ENCODE data around the gene DVL3. TPM values are rescaled to one million over a fixed set of nuclear protein-coding genes. Genes with fewer than 3 reads are reported as not detected.
A peak's percentile ranks its signal among the peaks of the same experiment; 100 is the strongest.
"Not testable (repeated sequence)": the region's sequence is repeated elsewhere in the genome, so short reads cannot be mapped to it uniquely, and the experiment has no call there.

The DVL3 gene
- total RNA-seq, 2 donors from 2014 or later = 43.5 to 66.1 TPM

DNA sequence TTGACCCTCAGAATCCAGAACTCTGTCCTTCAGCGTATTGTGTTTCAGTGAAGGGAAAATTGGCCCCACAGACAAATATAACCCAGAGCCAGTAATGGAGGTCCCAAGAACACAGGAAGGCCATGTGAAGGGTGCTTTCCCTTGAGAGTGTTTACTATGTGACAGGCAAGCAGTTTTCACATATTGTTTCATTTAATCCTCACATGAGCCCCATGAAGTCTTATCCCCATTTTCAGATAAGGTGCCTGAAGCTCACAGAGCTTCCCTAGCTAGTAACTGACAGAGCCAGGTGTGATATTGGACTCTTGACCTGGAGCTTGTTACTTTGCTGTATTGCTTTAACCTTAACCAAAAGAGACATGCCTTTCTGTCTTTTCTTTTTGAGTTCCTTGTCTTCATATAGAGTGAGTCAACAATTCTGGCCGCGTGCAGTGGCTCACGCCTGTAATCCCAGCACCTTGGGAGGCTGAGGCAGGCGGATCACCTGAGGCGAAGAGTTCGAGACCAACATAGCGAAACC is 9.4 kb upstream of the DVL3 start:
- Histone ChIP-seq H3K4me3 (no peak overlapping the region), H3K27me3 (no peaks in the 10 kb centered on the region), H3K9me3 (no peaks in the 10 kb centered on the region), H3K4me1 (no peaks in the 10 kb centered on the region), H3K27ac (no peak overlapping the region), H3K36me3 (peaks cover 58% of the 10 kb centered on the region)
- TF ChIP-seq, protein P1, sequence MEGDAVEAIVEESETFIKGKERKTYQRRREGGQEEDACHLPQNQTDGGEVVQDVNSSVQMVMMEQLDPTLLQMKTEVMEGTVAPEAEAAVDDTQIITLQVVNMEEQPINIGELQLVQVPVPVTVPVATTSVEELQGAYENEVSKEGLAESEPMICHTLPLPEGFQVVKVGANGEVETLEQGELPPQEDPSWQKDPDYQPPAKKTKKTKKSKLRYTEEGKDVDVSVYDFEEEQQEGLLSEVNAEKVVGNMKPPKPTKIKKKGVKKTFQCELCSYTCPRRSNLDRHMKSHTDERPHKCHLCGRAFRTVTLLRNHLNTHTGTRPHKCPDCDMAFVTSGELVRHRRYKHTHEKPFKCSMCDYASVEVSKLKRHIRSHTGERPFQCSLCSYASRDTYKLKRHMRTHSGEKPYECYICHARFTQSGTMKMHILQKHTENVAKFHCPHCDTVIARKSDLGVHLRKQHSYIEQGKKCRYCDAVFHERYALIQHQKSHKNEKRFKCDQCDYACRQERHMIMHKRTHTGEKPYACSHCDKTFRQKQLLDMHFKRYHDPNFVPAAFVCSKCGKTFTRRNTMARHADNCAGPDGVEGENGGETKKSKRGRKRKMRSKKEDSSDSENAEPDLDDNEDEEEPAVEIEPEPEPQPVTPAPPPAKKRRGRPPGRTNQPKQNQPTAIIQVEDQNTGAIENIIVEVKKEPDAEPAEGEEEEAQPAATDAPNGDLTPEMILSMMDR (IDR thresholded peaks at IDR 0.05) = no peak
- DNase-seq (ENCODE audit: low spot score) = no peak

DNA sequence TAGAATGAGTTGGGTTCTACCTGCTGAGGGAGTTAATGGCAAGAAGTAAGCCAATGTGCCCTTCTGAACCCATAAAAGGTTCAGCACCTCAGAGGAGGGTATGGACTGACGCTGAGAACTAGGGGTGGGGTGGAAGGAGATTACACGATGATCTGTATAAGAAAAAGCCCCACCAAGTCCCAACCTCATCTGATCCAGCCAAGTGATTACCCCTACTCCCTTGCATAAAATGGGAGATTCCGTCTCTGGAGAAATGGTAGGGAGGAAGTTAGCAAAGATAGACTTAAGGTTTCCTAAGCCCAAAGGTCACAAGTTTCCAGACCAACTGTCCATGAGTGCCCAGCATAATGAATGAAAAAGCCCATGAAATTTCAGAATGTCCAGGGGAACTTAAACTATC is 7.1 kb upstream of the DVL3 start:
- TF ChIP-seq, protein P1 (IDR thresholded peaks at IDR 0.05) = no peak
- H3K36me3 ChIP-seq = peaks cover 36% of the 10 kb centered on the region
- no peaks in the 10 kb centered on the region for H3K9me3 ChIP-seq
- DNase-seq (ENCODE audit: low spot score) = no peak
- H3K27me3 ChIP-seq = no peaks in the 10 kb centered on the region
- no peak overlapping the region for H3K4me3 ChIP-seq
- no peaks in the 10 kb centered on the region for H3K4me1 ChIP-seq
- no peak overlapping the region for H3K27ac ChIP-seq

DNA sequence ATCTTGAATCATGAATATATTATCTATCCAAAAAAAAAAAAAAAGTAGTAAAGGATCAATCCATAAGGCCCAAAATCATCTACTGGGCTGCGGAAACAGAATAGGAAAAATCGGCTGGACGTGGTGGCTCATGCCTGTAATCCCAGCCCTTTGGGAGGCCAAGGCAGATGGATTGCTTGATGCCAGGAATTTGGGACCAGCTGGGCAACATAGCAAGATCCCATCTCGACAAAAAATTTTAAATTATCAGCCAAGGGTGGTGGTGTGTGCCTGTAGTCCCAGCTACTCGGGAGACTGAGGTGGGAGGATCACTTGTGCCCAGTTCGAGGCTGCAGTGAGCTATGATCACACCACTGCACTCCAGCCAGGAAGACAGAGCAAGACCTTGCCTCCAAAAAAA is 6.1 kb upstream of the DVL3 start:
- Histone ChIP-seq H3K9me3 (no peaks in the 10 kb centered on the region), H3K27me3 (no peaks in the 10 kb centered on the region), H3K4me1 (peaks cover 0 to 7% of the 10 kb centered on the region in 2 donors), H3K27ac (no peak overlapping the region), H3K4me3 (no peak overlapping the region), H3K36me3 (peaks cover 25% of the 10 kb centered on the region)
- TF ChIP-seq, protein P1 (IDR thresholded peaks at IDR 0.05) = no peak
- no peak for DNase-seq (ENCODE audit: low spot score)

DNA sequence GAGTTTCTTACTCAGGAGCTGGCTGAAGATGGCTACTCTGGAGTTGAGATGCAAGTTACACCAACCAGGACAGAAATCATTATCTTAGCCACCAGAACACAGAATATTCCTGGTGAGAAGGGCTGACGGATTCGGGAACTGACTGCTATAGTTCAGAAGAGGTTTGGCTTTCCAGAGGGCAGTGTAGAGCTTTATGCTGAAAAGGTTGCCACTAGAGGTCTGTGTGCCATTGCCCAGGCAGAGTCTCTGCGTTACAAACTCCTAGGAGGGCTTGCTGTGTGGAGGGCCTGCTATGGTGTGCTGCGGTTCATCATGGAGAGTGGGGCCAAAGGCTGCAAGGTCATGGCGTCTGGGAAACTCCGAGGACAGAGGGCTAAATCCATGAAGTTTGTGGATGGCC is 5.4 kb upstream of the DVL3 start:
- peaks cover 0 to 13% of the 10 kb centered on the region in 2 donors for H3K4me1 ChIP-seq
- not testable (repeated sequence) for H3K27me3 ChIP-seq; DNase-seq (ENCODE audit: low spot score); H3K4me3 ChIP-seq; H3K9me3 ChIP-seq; H3K27ac ChIP-seq
- TF ChIP-seq, protein P1 (IDR thresholded peaks at IDR 0.05) = peak in 1 of 2 donors; percentile 23
- H3K36me3 ChIP-seq = peaks cover 19% of the 10 kb centered on the region

DNA sequence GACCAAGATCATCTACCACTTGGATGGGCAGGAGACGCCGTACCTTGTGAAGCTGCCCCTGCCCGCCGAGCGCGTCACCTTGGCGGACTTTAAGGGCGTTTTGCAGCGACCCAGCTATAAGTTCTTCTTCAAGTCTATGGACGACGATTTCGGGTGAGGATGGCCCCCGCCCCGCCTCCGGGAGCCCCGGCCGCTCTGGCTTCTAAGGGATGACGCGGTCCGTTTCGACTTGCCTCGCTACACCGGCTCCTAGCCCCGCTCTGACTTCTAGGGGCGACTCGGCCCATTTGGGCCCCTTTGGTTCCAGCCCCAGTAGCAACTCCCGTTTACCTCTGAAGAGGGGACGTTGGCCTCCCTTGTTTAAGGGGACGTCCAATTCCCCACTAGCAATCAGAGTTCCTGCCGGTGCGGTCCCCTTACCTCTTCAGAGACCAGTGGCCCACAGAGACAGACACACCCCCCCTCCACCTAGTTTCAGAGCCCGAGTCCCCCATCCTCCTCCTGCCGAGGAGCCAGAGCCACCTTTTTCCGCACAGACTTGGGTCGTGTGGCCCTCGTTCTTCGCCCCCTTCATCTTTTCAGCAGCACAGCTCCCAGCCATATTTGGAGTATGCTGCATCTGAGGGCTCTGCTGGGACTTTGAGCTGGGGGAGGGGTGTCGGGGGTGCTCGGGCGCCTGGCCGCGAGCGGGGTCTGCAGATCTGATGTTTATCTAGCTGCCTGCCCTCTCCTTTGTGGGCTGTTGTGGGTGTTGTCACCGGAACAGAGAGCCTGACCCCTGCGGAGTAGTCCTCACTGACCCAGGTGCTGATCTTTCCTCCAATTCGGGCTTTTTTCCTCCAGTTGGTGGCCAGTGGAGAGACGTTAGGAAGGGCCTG is 706 bp downstream of the DVL3 start:
- Histone ChIP-seq H3K4me1 (peaks cover 0 to 58% of the 10 kb centered on the region in 2 donors), H3K4me3 (peak overlapping the region; percentile 79 to 95), H3K9me3 (no peaks in the 10 kb centered on the region), H3K27ac (peak overlapping the region; percentile 88 to 89), H3K27me3 (no peaks in the 10 kb centered on the region), H3K36me3 (no peaks in the 10 kb centered on the region)
- TF ChIP-seq, protein P1 (IDR thresholded peaks at IDR 0.05) = no peak
- DNase-seq (ENCODE audit: low spot score) = peak; percentile 70

Measured in right atrium auricular region (tissue), 2 donors.